Thyroid gland (tissue), 4 donors: Measurements from ENCODE around the gene RNF26. TPM values are rescaled to one million over a fixed set of nuclear protein-coding genes. Genes with fewer than 3 reads are reported as not detected.

Experiments
- DNase-seq, 2 donors: peaks; one replicate each; pipeline ENCODE4 v3.0.0-alpha.2; 2019
- H3K27ac ChIP-seq, 3 donors: fragments of 200-600 bp; sonication (generic); 1 replicate in 2 of 3; 2 replicates in 1 of 3; pipeline ENCODE4 v1.5.1; 2016 to 2019; ENCODE audit warnings: mild to moderate bottlenecking in 1 of 3, moderate library complexity in 1 of 3
- H3K27me3 ChIP-seq: fragments of 200-600 bp; sonication (generic); one replicate; pipeline ENCODE4 v1.5.1; 2019
- H3K36me3 ChIP-seq, 2 donors: fragments of 200-600 bp; sonication (generic); one replicate each; pipeline ENCODE4 v1.5.1; 2016 to 2019
- H3K4me1 ChIP-seq, 2 donors: fragments of 200-600 bp; sonication (generic); one replicate each; pipeline ENCODE4 v1.5.1; 2017 to 2019
- H3K4me3 ChIP-seq, 3 donors: fragments of 200-600 bp; sonication (generic); replicated peaks in 1 of 3; 1 replicate in 2 of 3; 2 replicates in 1 of 3; pipeline ENCODE4 v1.5.1; 2016; ENCODE audit warnings: mild to moderate bottlenecking in 1 of 3
- H3K9me3 ChIP-seq: fragments of 200-600 bp; sonication (generic); one replicate; pipeline ENCODE4 v1.5.1; 2017
- POLR2A ChIP-seq, 2 donors: fragments of 450-650 bp; IDR thresholded peaks; one replicate each; pipeline ENCODE4 v1.6.1; 2017; ENCODE audit warnings: antibody characterized with exemption in 2 of 2, mild to moderate bottlenecking in 2 of 2, moderate library complexity in 1 of 2
- WGBS, 2 donors: methylation state at CpG; one replicate each; pipeline ENCODE4 v1.1.5; 2017; 5-methylcytosine and 5-hydroxymethylcytosine counted together
- intact Hi-C: fragments of 100-400 bp; cut with DNase I; formaldehyde crosslinking; loops from one replicate; pipeline ENCODE4 v1.15.1; 2023
- total RNA-seq, 4 donors: library from RNA; depleted of rRNA; stranded (reverse); fragments of >200 nt; gene quantifications; one replicate each; pipeline ENCODE4 v1.2.3, GENCODE V29; 2016
- TF ChIP-seq, protein P1 (sequence below), 6 experiments: fragments of 200-600 bp in 3 of 6; fragments of 450-650 bp in 3 of 6; sonication (generic) in 3 of 6; IDR thresholded peaks; one replicate each; pipeline ENCODE4 v1.5.1; 2016 to 2019; ENCODE audit warnings: antibody characterized with exemption in 6 of 6, mild to moderate bottlenecking in 2 of 6, inconsistent platforms in 1 of 6, moderate library complexity in 1 of 6

Gene RNF26
- total RNA-seq, 4 donors from 2014 or later = 10.1 to 18.9 (median 14.1) TPM

DNA sequence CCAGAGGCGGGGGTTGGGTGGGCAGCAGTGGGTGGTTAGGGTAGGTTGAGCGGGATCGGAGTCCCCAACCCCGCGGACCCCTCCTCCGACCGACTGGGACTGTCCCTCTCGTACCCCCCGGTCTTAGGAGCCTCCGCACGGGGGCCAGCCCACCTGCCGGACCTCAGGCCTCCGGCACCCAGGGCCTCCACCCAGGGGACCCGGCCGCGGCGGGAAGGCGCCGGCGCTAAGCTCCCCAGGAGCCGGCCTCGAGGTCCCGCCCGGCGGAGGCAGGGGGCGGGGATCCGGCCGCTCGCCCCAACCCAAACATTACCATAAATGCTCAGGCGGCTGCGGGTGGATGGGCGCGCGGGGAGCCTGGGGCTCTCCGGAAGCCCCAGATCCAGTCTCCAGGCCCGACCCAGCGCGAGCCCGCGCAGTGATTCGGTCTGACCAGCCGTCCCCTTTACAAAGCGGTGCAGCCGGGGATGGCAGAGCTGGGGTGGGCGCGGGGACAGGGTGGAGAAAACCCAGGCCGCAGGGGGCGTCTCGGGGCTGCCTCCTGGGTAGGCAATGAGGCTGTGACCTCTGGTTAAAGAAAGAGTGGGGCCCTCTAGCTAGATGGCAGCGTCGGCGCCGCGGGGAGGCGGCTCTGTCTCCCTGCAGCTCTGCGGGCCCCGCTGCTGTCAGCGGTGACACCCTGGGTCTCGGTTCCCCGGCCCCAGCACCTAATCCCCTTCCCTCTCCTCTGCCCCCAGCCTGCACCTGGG, 13.4 kb upstream of the RNF26 start:
- TF ChIP-seq, protein P1, sequence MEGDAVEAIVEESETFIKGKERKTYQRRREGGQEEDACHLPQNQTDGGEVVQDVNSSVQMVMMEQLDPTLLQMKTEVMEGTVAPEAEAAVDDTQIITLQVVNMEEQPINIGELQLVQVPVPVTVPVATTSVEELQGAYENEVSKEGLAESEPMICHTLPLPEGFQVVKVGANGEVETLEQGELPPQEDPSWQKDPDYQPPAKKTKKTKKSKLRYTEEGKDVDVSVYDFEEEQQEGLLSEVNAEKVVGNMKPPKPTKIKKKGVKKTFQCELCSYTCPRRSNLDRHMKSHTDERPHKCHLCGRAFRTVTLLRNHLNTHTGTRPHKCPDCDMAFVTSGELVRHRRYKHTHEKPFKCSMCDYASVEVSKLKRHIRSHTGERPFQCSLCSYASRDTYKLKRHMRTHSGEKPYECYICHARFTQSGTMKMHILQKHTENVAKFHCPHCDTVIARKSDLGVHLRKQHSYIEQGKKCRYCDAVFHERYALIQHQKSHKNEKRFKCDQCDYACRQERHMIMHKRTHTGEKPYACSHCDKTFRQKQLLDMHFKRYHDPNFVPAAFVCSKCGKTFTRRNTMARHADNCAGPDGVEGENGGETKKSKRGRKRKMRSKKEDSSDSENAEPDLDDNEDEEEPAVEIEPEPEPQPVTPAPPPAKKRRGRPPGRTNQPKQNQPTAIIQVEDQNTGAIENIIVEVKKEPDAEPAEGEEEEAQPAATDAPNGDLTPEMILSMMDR (IDR thresholded peaks at IDR 0.05) = no peak
- TF ChIP-seq POLR2A (IDR thresholded peaks at IDR 0.05) = no peak
- H3K27me3 ChIP-seq = peaks cover 13% of the 10 kb centered on the region
- H3K9me3 ChIP-seq = no peaks in the 10 kb centered on the region
- H3K4me1 ChIP-seq = peaks cover 24 to 40% of the 10 kb centered on the region in 2 donors
- peak overlapping the region; percentile 60 to 81 (median 60) for H3K27ac ChIP-seq
- intact Hi-C loops = loop anchor here (10.0 kb wide), 1 partner anchor 116 kb away; the partner anchor contains the start of gene CBL
- H3K36me3 ChIP-seq = no peaks in the 10 kb centered on the region
- peak in 1 of 2 donors; percentile 24 for DNase-seq
- WGBS, 2 donors = 7 to 27% methylated on average over 3 to 11 of the region's 60 CpGs
- peak overlapping the region in 2 of 3 donors; percentile 24 to 26 for H3K4me3 ChIP-seq

DNA sequence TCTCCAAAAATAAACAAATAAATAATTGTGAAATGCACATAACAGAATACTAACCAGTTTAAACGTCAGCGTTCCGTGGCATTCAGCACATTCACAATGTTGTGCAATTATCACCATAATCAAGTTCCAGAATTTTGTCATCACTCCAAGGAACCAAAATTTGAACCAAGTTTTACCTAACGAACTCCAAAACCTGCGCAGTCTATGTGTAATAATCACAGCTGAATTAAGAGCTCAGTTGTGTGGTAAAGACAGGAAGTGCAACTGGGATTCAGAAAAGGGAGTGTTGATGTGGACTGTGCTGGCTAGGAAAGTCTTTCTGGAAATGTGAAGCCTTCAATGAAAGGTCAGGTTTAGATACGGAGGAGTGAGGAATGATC, 12.0 kb upstream of the RNF26 start:
- Histone ChIP-seq H3K4me1 (peaks cover 15 to 30% of the 10 kb centered on the region in 2 donors), H3K9me3 (no peaks in the 10 kb centered on the region), H3K27me3 (peaks cover 8% of the 10 kb centered on the region), H3K27ac (peak overlapping the region; percentile 2 to 48 (median 7)), H3K36me3 (no peaks in the 10 kb centered on the region), H3K4me3 (no peak overlapping the region)
- WGBS, 2 donors = 69 to 73% methylated on average over 6 of the region's 6 CpGs
- TF ChIP-seq POLR2A (IDR thresholded peaks at IDR 0.05) = no peak
- TF ChIP-seq, protein P1 (IDR thresholded peaks at IDR 0.05) = no peak
- intact Hi-C loops = loop anchor here (10.0 kb wide), 1 partner anchor 118 kb away; the partner anchor contains the start of gene CBL
- no peak for DNase-seq

DNA sequence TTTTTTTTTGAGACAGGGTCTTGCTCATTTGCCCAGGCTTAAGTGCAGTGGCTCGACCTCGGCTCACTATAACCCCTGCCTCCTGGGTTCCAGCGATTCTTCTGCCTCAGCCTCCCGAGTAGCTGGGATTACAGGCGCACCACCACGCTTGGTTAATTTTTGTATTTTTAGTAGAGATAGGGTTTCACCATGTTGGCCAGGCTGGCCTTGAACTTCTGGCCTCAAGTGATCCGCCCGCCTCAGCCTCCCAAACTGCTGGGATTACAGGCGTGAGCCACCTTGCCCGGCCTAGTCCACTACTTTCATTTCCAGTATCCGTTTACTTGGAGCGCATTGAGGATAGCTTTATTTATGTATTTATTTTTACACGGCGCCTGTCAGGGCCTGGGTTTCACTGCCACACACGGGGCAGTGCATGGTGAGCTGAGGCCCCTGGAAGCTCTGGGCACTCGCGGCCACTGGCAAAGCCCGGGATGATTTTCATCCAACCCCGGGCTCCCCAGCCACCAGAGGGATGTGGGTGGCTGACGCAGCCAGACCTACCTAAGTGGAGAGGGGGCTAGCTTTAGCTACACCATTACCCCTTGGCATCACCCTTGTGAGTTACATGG, 11.3 kb upstream of the RNF26 start:
- Histone ChIP-seq H3K27me3 (peaks cover 8% of the 10 kb centered on the region), H3K4me3 (no peak overlapping the region), H3K36me3 (no peaks in the 10 kb centered on the region), H3K9me3 (no peaks in the 10 kb centered on the region), H3K27ac (peak overlapping the region in 1 of 3 donors; percentile 7), H3K4me1 (peaks cover 15 to 30% of the 10 kb centered on the region in 2 donors)
- DNase-seq = no peak
- WGBS, 2 donors = 88% methylated on average over 20 of the region's 20 CpGs
- intact Hi-C loops = loop anchor here (10.0 kb wide), 1 partner anchor 118 kb away; the partner anchor contains the start of gene CBL
- no peak for TF ChIP-seq POLR2A (IDR thresholded peaks at IDR 0.05)
- TF ChIP-seq, protein P1 (IDR thresholded peaks at IDR 0.05) = no peak

DNA sequence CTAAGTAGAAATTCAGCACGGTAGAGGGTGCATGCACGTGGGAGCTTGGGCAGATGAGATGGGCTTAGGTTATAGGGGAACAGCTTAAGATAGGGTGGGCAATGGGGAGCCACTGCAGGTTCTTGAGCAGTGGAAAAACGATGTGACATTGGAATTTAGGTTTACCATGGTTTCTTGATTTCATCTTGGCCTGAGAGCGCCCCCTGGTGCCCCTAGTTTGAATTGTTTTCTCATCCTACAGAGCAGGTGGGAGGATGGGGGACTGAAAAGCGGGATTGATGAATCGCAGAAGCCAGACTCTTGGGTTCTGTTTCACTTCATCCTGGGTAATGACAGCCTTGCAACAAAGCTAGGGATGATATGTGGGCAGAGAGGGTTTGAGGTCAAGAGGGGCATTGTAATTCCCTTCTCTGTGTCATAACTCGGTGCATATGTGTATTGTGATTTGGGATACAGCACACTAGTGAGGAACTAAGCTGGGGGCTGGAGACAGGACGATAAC, 10.7 kb upstream of the RNF26 start:
- Histone ChIP-seq H3K4me3 (no peak overlapping the region), H3K27me3 (peaks cover 8% of the 10 kb centered on the region), H3K9me3 (no peaks in the 10 kb centered on the region), H3K36me3 (no peaks in the 10 kb centered on the region), H3K4me1 (peaks cover 15 to 27% of the 10 kb centered on the region in 2 donors), H3K27ac (no peak overlapping the region)
- WGBS, 2 donors = 17 to 28% methylated on average over 8 of the region's 8 CpGs
- TF ChIP-seq, protein P1 (IDR thresholded peaks at IDR 0.05) = peak; percentile 48 to 66 (median 61)
- TF ChIP-seq POLR2A (IDR thresholded peaks at IDR 0.05) = no peak
- intact Hi-C loops = loop anchor here (10.0 kb wide), 1 partner anchor 119 kb away; the partner anchor contains the start of gene CBL
- peak; percentile 58 to 70 for DNase-seq
